Stimulated activated CD4-positive, alpha-beta T cell treated with anti-CD3 and anti-CD28 coated beads, Interleukin-15, amount 100 ng/mL, for 1 hour (primary cell): Measurements from ENCODE around the gene LYPD4.

Source experiments
- DNase-seq, 2 donors: peaks; one replicate each; pipeline ENCODE4 v3.0.0-alpha.2; 2020; ENCODE audit warnings: low read depth in 1 of 2, low spot score in 1 of 2

LYPD4 gene

DNA sequence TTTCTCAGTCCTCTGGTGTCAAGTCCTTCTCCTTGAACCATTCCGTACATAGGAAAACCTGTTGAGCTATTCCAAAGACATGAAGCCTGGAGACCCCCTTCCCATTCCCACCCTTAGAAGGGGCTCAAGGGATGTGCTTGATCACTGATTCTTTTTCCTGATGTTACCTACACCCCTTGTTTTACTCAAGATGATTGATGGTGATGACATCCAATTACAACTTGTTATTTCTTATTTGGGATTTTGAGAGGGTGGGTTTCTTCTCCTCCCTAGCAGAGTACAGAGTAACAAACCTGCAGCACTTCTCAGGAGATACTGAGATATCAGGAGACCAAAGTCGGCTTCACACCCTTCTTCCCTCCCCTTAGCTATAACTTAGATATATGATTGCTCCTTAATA is 8.9 kb upstream of the LYPD4 start:
- no peak for DNase-seq

GRCh38 chr19:41851456-41851855 is 7.0 kb upstream of the LYPD4 start:
- no peak for DNase-seq

GRCh38 chr19:41850381-41850780 is 5.9 kb upstream of the LYPD4 start:
- no peak for DNase-seq

- no peak for DNase-seq
These were observed 4.6 kb upstream of the LYPD4 start for GRCh38 chr19:41849067-41849466.

DNA sequence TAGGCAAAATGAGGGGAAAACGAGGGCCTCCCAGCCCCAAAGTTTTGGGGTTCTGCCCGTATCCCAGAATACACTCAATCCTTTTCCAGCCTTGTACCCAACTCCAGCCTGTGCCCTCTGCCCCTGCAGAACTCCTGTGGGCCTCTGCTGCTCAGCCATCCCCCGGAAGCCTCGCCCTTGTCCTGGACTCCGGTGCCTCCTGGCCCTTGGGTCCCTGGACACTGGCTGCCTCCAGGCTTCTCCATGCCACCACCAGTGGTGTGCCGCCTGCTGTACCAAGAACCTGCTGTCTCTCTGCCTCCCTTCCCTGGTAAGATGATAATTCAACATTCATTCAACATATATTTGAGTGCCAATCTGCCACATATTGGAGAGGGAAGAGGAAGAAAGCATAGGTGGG is 4.2 kb upstream of the LYPD4 start:
- DNase-seq = no peak

DNA sequence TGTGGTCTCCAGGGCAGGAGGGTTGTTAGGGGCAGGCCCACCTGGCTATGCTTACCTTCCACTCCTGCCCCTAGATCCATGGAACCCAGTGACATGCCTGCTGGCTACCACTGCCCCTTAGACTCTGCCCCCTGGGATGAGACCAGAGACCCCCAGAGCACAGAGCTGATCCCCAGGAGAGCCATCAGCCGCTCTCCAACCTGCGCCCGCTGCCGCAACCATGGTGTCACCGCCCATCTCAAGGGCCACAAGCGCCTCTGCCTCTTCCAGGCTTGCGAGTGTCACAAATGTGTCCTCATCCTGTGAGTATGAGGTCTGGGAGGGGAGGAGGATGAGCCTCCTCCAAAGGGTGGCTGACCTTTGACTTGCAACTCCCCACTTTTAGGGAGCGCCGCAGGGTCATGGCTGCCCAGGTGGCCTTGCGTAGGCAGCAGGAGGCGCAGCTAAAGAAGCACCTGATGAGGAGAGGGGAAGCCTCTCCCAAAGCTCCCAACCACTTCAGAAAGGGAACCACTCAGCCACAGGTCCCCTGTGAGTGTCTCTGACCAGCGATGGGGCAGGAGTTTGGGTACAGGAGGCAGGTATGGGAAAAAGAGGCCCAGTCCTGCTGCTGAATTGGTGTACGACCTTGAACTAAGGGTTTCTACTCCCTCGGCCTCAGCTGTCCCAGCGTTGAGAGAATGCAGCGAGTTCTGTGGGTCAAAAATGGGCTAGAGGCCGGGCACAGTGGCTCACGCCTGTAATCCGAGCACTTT is 3.0 kb upstream of the LYPD4 start:
- no peak for DNase-seq

DNA sequence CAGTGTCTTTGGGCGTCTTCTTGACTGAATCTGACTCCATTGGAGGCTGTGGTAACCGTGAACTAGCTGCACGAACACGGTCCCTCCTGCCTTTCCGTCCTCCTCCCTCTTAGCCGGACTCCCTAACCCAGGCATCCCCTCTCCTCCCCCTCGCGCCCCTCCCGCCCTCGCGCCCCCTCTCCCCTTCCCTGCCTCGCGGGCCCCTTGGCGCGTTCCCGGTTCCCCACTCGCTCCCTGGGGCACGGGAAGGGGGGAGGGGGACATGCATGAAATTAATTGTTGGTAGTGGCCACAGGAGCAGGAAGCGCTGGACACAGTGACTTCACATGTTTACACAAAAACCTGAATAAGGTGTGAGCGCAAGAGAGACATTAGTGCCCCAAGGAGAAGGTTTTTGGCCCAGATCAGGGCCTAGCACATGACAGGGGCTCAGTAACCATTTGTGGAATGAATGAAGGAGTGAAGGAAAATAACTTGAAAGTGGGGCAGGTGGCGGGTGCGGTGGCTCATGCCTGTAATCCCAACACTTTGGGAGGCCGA is 638 bp upstream of the LYPD4 start:
- DNase-seq = no peak

DNA sequence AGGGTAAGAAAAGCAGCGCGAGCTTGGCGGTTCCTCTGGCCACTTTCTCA is 343 bp upstream of the LYPD4 start, which contains the start of gene DMRTC2:
TSS of gene DMRTC2 (plus strand) at position 42 of the 50 bp plus-strand sequence. CDS start 2,387 bp downstream, outside the sequence.
- DNase-seq = no peak

DNA sequence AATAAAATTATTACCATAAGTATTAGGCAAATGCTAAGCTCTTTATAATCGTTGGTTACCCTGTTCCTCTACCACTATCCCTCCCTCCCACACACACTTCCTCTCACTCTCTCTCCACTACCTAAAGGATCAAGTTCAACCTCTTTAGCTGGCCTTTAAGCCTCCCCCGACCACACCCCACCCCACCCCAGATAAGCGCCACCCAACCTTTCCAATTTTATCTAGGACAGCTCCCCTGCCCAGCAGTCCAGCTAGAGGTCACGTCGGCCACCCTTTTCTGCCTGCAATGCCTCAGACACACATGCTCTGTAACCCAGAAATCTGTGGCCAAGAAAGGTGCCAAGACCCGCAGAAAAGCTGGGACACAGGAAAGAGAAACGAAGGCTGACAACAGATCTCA is 1.1 kb downstream of the LYPD4 start:
- DNase-seq = no peak

- no peak for DNase-seq
These were observed 5.3 kb downstream of the LYPD4 start for GRCh38 chr19:41839211-41839610.

GRCh38 chr19:41837981-41838708 is 6.3 kb downstream of the LYPD4 start:
- no peak for DNase-seq

GRCh38 chr19:41821003-41821735 is 23.3 kb downstream of the LYPD4 start:
- DNase-seq = no peak

GRCh38 chr19:41816761-41817160 is 27.7 kb downstream of the LYPD4 start:
- no peak for DNase-seq

DNA sequence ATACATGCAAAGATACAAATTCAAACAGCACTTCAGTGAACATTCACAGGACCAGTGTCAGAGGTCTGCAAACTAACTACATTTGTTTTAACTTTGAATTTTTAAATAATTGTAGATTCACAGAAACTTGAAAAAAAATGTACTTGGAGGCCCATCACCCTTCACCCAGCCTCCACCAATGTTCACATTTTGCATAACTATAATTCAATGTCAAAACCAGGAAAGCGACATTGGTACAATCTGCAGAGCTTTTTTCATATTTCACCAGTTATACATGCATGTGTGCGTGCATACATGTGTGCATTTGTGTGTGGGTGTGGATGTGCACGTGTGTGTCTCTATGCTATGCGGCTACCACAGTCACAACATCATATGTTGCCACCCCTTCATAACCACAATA is 29.2 kb downstream of the LYPD4 start:
- no peak for DNase-seq

DNA sequence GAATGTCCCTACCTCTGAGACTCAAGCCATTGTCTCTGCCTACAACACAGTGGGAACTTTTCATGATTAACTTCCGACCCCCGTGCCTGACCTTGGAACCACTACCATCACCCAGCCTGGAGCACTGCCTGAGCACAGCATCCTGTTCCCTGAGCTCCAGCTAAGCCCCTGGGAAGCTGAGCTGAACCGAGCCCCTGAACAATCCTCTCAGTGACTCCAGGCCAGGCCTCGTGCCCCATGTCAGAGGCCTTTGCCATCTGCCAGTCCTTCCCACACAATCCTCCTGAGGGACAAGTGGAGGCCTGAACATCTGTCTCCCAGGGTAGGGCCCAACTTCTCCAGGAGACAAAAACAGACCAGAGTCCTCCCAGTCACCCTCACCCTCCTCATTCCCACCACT is 30.6 kb downstream of the LYPD4 start:
- no peak for DNase-seq

DNA sequence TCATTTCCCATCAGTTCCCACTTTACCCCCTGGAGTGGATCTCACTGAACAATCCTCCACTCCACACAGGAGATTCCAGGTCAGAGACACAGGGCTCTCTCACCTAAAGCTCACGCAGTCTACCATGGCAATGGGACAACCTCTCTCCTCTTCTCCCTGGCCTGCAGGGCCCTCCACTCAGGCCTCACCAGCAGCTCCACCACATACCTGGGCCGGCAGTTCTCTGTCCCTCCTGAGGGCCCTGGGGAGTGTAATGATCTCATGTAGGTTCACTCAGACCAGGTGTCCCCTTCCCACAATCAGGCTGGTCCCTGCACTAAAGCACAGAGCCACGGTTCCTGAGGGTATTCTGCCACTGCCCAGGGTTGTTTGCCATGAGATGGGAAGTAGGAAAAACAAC is 32.5 kb downstream of the LYPD4 start:
- no peak for DNase-seq

- no peak for DNase-seq
These were observed 33.4 kb downstream of the LYPD4 start for GRCh38 chr19:41811036-41811435.

DNA sequence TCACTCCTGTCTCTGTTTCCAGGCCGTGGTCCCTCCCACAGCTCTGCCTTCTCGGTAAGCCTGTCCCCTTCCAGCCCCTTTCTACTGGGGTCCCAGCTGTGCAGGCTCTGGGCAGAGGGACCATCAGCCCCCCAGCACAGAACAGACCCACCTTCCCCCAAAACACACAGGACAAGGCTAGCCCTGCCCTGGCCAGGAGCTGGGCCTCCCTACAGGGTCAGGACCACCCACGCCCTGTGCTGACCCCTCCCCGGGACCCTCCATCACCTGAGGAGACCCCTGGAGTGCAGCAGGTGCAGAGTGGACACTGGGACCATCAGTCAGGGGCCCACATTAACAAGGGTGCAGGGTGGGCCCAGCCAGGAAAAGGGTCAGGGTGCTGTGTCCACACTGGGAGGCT is 34.2 kb downstream of the LYPD4 start:
- DNase-seq = no peak

DNA sequence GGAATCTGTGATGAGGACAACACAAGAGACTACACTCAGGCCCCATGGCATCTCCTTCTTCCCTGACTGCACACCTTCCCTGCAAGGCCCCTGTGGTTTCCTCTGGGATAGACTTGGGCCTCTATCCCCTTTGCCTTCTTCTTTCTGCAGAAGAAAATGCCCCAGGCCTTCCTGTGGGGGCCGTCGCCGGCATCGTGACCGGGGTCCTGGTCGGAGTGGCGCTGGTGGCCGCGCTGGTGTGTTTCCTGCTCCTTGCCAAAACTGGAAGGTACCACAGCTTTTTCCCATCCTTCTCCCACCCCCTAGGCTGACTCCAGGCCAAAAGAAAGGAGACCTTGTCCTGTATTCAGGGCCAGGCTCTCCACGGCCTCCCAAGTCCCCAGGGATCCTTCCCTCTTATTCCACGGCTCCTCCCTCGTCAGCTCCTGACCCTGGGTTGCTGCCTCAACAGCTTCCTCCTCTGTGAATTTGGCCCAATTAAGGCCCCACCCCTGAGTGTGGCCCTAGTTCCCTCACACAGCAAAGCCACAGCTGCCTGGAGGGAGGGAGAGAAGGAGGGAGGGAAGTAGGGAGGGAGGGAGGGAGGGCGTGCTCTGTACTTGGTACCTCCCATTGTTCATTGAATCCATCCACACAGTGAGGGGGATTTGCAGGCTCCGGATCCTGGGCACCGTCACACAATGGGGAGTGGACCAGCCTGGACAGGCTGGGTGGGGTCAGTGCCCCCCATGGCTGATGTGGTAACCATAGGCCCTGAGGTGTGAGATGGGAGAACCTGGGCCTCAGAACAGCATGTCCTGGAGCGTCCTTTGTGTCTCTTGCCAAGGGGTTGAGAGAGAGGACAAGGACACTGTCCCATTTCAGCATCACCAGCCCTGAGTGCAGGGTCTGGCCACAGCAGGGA is 35.6 kb downstream of the LYPD4 start:
- no peak for DNase-seq

DNA sequence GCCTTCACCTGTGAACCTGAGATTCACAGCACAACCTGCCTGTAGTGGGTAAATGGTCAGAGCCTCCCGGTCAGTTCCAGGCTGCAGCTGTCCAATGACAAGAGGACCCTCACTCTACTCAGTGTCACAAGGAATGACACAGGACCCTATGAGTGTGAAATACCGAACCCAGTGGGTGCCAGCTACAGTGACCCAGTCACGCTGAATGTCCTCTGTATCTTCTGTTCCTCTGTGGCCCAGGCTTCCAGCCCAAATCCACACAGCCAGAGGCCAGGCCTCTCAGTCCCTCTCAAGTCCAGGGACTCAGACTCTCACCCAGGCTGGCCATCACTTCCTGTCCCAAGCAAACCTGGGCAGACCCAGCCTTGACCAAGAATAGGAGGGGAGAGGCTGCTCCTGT is 37.3 kb downstream of the LYPD4 start:
- no peak for DNase-seq

DNA sequence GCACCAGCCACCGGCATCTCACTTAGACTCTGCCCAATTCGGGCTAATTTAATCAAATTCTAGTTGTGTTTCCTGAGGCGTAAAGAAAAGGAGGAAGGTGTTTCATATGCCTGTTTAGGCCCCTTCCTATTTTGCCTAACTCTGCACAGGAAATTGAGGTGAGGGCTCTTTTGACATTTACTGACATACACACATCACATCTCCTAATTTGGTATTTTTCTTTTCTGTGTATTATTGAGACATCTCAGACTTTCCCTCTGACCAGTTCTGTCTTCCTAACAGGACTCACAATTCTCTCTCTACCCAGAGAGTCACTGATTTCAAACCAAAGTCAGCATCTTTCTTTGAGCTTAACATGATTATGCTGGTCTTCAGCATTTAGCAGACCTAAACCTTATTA is 40.1 kb downstream of the LYPD4 start:
- DNase-seq = no peak
